Keratinocyte (primary cell): ENCODE results near the gene SH3BP5L. TPM values are rescaled to one million over a fixed set of nuclear protein-coding genes. Genes with fewer than 3 reads are reported as not detected.

ENCODE experiments used
- DNase-seq: peaks from one replicate; pipeline ENCODE4 v3.0.0-alpha.2; 2011; ENCODE audit warnings: low read depth, missing footprints, low spot score
- FAIRE-seq: peaks from 2 replicates; lab custom pipeline; 2011; peaks lifted over from hg19 to GRCh38; lab: Jason Lieb, UNC
- H2AFZ ChIP-seq: 2 replicates; pipeline ENCODE4 v1.6.0; 2012; ENCODE audit warnings: low read length, control low read depth, inconsistent platforms; ENCODE audit not compliant: control insufficient read depth
- H3K27ac ChIP-seq: 2 replicates; pipeline ENCODE4 v1.5.1; 2011; ENCODE audit warnings: low read length; ENCODE audit not compliant: control insufficient read depth, insufficient read depth
- H3K27me3 ChIP-seq: 3 replicates; pipeline ENCODE4 v1.6.0; 2011; ENCODE audit warnings: low read length; ENCODE audit not compliant: control insufficient read depth, insufficient read depth; ENCODE audit errors: extremely low read depth
- H3K36me3 ChIP-seq, 2 experiments: 2 replicates in 1 of 2; 3 replicates in 1 of 2; pipeline ENCODE4 v1.5.1; 2011; ENCODE audit warnings: low read length in 2 of 2, mild to moderate bottlenecking in 1 of 2; ENCODE audit not compliant: control insufficient read depth in 2 of 2, insufficient read depth in 2 of 2; ENCODE audit errors: extremely low read depth in 1 of 2
- H3K4me1 ChIP-seq: 3 replicates; pipeline ENCODE4 v1.5.1; 2011; ENCODE audit warnings: low read length; ENCODE audit not compliant: control insufficient read depth, insufficient read depth; ENCODE audit errors: extremely low read depth
- H3K4me2 ChIP-seq: 3 replicates; pipeline ENCODE4 v1.6.0; 2011; ENCODE audit warnings: low read depth, low read length; ENCODE audit not compliant: control insufficient read depth, insufficient read depth; ENCODE audit errors: extremely low read depth
- H3K4me3 ChIP-seq, 3 experiments: fragments of 200-600 bp in 1 of 3; sonication (generic) in 1 of 3; 2 replicates in 2 of 3; 3 replicates in 1 of 3; pipeline ENCODE4 v1.5.1; 2011 to 2016; ENCODE audit warnings: low read length in 3 of 3, mild to moderate bottlenecking in 3 of 3, control low read depth in 2 of 3, inconsistent platforms in 1 of 3, low read depth in 1 of 3, mixed read lengths in 1 of 3, mixed run types in 1 of 3, moderate library complexity in 1 of 3; ENCODE audit not compliant: control insufficient read depth in 2 of 3, insufficient read depth in 2 of 3; ENCODE audit errors: extremely low read depth in 1 of 3
- H3K79me2 ChIP-seq: 2 replicates; pipeline ENCODE4 v1.6.0; 2012; ENCODE audit warnings: low read length; ENCODE audit not compliant: control insufficient read depth, insufficient read depth
- H3K9ac ChIP-seq: 3 replicates; pipeline ENCODE4 v1.6.0; 2011; ENCODE audit warnings: low read length; ENCODE audit not compliant: control insufficient read depth, insufficient read depth; ENCODE audit errors: extremely low read depth
- H3K9me1 ChIP-seq: 3 replicates; pipeline ENCODE4 v1.6.0; 2011; ENCODE audit warnings: low read length; ENCODE audit not compliant: control insufficient read depth, insufficient read depth; ENCODE audit errors: extremely low read depth
- H3K9me3 ChIP-seq: 2 replicates; pipeline ENCODE4 v1.5.1; 2012; ENCODE audit warnings: low read depth, low read length; ENCODE audit not compliant: control insufficient read depth
- H4K20me1 ChIP-seq: 3 replicates; pipeline ENCODE4 v1.6.0; 2011; ENCODE audit warnings: low read length; ENCODE audit not compliant: control insufficient read depth, insufficient read depth; ENCODE audit errors: extremely low read depth
- CTCF ChIP-seq, 3 experiments: IDR thresholded peaks in 1 of 3; conservative IDR thresholded peaks in 1 of 3; optimal IDR thresholded peaks in 1 of 3; 2 replicates in 2 of 3; 3 replicates in 1 of 3; pipeline versions ENCODE3 to v1.5.1; 2011; ENCODE audit warnings: low read length in 3 of 3, mild to moderate bottlenecking in 3 of 3, moderate library complexity in 2 of 3, control low read depth in 1 of 3, inconsistent platforms in 1 of 3; ENCODE audit not compliant: insufficient read depth in 2 of 3; ENCODE audit errors: extremely low read depth in 1 of 3
- EZH2 ChIP-seq: IDR thresholded peaks from one replicate; pipeline ENCODE4 v1.6.1; 2012; ENCODE audit warnings: inconsistent platforms, mild to moderate bottlenecking, low read length, moderate library complexity
- dilution Hi-C: fragments of 300-500 bp; cut with MboI; formaldehyde crosslinking; loops from one replicate; pipeline ENCODE4 v1.7.0; 2020; ENCODE audit warnings: low sequenced_read_pairs; ENCODE audit not compliant: extremely low pct_ligation_motif_present
- polyA plus RNA-seq, 5 experiments: library from polyadenylated mRNA; depleted of rRNA in 3 of 5; stranded (reverse) in 3 of 5; stranded (forward) in 1 of 5; unstranded in 1 of 5; fragments of >200 nt; gene quantifications; 1 replicate in 1 of 5; 2 replicates in 3 of 5; 3 replicates in 1 of 5; pipeline versions ENCODE4 v1.2.1 to v1.2.3, GENCODE V29; 2011 to 2012; ENCODE audit warnings: missing spikeins in 2 of 5, low read depth in 1 of 5, low replicate concordance in 1 of 5

The SH3BP5L gene
- polyA plus RNA-seq, 1 donor (not counting 4 experiments of a cell fraction or from before 2014, with no cell fraction given) = 13.2 TPM

GRCh38 chr1:248828845-248829244, 3.1 kb upstream of the SH3BP5L start:
- Histone ChIP-seq H3K9me1 (no peaks in the 10 kb centered on the region), H3K36me3 (peaks cover under 1 to 3% of the 10 kb centered on the region in 2 experiments), H3K4me2 (no peak overlapping the region), H3K4me3 (no peak overlapping the region), H4K20me1 (no peaks in the 10 kb centered on the region), H2AFZ (no peak overlapping the region), H3K27me3 (no peaks in the 10 kb centered on the region), H3K9me3 (no peaks in the 10 kb centered on the region), H3K79me2 (peaks cover 17% of the 10 kb centered on the region), H3K9ac (no peak overlapping the region), H3K4me1 (peaks cover 15% of the 10 kb centered on the region), H3K27ac (no peak overlapping the region)
- dilution Hi-C loops = no loop called here
- DNase-seq (no peak), FAIRE-seq (no peak)
- TF ChIP-seq EZH2 = no peak
- TF ChIP-seq CTCF (optimal IDR thresholded peaks at IDR 0.05 in 1 of 3, IDR thresholded peaks at IDR 0.05 in 1 of 3, conservative IDR thresholded peaks at IDR 0.05 in 1 of 3; ENCODE audit: extremely low read depth in 1 of 3, insufficient read depth in 2 of 3, low read length in 3 of 3) = no peak

GRCh38 chr1:248825573-248825908, 174 bp downstream of the SH3BP5L start:
- H3K9me1 ChIP-seq = peaks cover 2% of the 10 kb centered on the region
- TF ChIP-seq CTCF (optimal IDR thresholded peaks at IDR 0.05 in 1 of 3, IDR thresholded peaks at IDR 0.05 in 1 of 3, conservative IDR thresholded peaks at IDR 0.05 in 1 of 3; ENCODE audit: extremely low read depth in 1 of 3, insufficient read depth in 2 of 3, low read length in 3 of 3) = no peak
- no peak for TF ChIP-seq EZH2
- H3K79me2 ChIP-seq = peaks cover 47% of the 10 kb centered on the region
- peak overlapping the region; percentile 100 for H2AFZ ChIP-seq
- no peaks in the 10 kb centered on the region for H3K27me3 ChIP-seq
- peak overlapping the region; percentile 95 for H3K27ac ChIP-seq
- DNase-seq = no peak
- peaks cover 8 to 13% of the 10 kb centered on the region in 2 experiments for H3K36me3 ChIP-seq
- H3K4me1 ChIP-seq = peaks cover 24% of the 10 kb centered on the region
- H4K20me1 ChIP-seq = no peaks in the 10 kb centered on the region
- H3K4me3 ChIP-seq = peak overlapping the region; percentile 79 to 98 (median 97)
- no peak for FAIRE-seq
- no peaks in the 10 kb centered on the region for H3K9me3 ChIP-seq
- dilution Hi-C loops = no loop called here
- H3K4me2 ChIP-seq = peak overlapping the region; percentile 96
- peak overlapping the region; percentile 94 for H3K9ac ChIP-seq
